ENCODE data around the gene ATP11A. TPM values are rescaled to one million over a fixed set of nuclear protein-coding genes. Genes with fewer than 3 reads are reported as not detected.

The ATP11A gene
- total RNA-seq, 2 donors from 2014 or later, result 15.8 to 19.6 TPM

GRCh38 chr13:112808377-112809140, 118.7 kb downstream of the ATP11A start:
- H3K27me3 ChIP-seq, result no peaks in the 10 kb centered on the region
- TF ChIP-seq, protein P1, sequence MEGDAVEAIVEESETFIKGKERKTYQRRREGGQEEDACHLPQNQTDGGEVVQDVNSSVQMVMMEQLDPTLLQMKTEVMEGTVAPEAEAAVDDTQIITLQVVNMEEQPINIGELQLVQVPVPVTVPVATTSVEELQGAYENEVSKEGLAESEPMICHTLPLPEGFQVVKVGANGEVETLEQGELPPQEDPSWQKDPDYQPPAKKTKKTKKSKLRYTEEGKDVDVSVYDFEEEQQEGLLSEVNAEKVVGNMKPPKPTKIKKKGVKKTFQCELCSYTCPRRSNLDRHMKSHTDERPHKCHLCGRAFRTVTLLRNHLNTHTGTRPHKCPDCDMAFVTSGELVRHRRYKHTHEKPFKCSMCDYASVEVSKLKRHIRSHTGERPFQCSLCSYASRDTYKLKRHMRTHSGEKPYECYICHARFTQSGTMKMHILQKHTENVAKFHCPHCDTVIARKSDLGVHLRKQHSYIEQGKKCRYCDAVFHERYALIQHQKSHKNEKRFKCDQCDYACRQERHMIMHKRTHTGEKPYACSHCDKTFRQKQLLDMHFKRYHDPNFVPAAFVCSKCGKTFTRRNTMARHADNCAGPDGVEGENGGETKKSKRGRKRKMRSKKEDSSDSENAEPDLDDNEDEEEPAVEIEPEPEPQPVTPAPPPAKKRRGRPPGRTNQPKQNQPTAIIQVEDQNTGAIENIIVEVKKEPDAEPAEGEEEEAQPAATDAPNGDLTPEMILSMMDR (IDR thresholded peaks at IDR 0.05), result no peak
- no peaks in the 10 kb centered on the region for H3K4me1 ChIP-seq
- H3K9ac ChIP-seq (ENCODE audit: low read depth in 2 of 2, low read length in 2 of 2), result no peak overlapping the region
- intact Hi-C loops (cut with DNase I), result no loop called here
- no peak overlapping the region for H3K27ac ChIP-seq
- H3K36me3 ChIP-seq, result no peaks in the 10 kb centered on the region
- no peaks in the 10 kb centered on the region for H3K9me3 ChIP-seq
- no peak for DNase-seq
- H3K4me3 ChIP-seq, result no peak overlapping the region

DNA sequence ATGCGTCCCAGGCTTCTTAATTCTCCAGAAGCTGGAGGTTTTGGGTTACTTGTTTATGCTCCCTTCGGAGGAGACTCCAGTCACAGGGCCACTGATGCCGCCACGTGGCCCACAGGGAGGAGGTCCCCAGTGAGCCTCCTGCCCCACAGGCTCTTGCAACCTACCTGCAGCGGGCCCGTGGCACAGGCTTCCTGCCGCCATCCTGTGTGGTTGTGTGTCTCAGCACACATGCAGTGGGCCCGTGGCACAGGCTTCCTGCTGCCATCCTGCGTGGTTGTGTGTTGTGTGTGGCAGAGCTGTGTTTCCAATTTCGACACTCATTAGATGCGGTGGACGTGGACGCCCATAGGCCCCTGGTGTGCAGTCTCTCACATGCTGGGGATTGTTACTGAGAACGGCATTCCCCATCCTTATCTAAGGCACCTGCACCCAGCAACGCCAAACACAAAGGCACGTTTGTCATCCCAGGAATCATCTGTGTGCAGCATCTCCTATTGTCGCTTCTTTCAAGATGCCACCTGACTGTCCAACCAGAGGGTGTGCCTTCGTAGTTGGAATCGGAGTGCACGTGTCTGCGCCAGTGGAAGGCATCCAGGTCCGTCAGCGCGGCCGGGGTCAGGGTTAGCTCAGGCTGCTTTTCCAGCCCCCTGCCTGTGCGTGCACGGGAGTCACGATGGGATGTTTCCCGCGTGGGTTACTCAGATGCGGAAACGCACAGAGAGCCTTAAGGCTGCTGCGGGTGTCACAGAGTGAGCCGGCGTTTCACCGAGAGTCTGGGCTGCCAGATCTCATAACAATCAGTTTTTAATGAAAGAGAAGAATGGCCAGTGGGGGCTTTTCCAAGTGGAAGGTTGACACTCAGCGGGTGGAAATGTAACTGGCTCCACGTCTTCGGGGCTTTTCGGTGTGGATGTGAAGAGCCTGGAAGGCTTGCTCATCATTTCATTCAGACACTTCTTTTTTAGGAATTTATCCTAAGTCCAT, 119.8 kb downstream of the ATP11A start:
- intact Hi-C loops (cut with DNase I), result no loop called here
- Histone ChIP-seq H3K9ac (ENCODE audit: low read depth in 2 of 2, low read length in 2 of 2) (no peak overlapping the region), H3K27ac (no peak overlapping the region), H3K9me3 (no peaks in the 10 kb centered on the region), H3K4me3 (no peak overlapping the region), H3K36me3 (no peaks in the 10 kb centered on the region), H3K27me3 (no peaks in the 10 kb centered on the region), H3K4me1 (no peaks in the 10 kb centered on the region)
- TF ChIP-seq, protein P1 (IDR thresholded peaks at IDR 0.05), result no peak
- DNase-seq, result no peak

DNA sequence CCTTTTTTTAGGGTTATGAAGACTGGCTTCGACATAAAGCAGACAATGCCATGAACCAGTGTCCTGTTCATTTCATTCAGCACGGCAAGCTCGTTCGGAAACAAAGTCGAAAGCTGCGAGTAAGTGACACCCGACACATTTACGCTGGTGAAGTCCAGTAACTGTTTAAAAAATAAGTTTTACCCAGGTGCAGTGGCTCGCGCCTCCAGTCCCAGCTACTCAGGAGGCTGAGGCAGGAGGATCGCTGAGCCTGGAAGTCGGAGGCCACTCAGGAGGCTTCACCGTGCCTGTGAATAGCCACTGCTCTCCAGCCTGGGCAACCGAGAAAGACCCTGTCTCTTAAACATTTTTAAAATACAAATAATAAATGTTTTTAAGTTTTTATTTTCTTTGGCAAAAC, 120.8 kb downstream of the ATP11A start:
- no peaks in the 10 kb centered on the region for H3K9me3 ChIP-seq
- H3K9ac ChIP-seq (ENCODE audit: low read depth in 2 of 2, low read length in 2 of 2), result no peak overlapping the region
- H3K36me3 ChIP-seq, result no peaks in the 10 kb centered on the region
- DNase-seq, result no peak
- TF ChIP-seq, protein P1 (IDR thresholded peaks at IDR 0.05), result no peak
- H3K27me3 ChIP-seq, result no peaks in the 10 kb centered on the region
- intact Hi-C loops (cut with DNase I), result no loop called here
- H3K4me3 ChIP-seq, result no peak overlapping the region
- H3K4me1 ChIP-seq, result no peaks in the 10 kb centered on the region
- no peak overlapping the region for H3K27ac ChIP-seq

- no peak overlapping the region for H3K4me3 ChIP-seq
- no peak overlapping the region for H3K27ac ChIP-seq
- no peaks in the 10 kb centered on the region for H3K4me1 ChIP-seq
- no peak overlapping the region for H3K9ac ChIP-seq (ENCODE audit: low read depth in 2 of 2, low read length in 2 of 2)
- TF ChIP-seq, protein P1 (IDR thresholded peaks at IDR 0.05), result no peak
- no peaks in the 10 kb centered on the region for H3K27me3 ChIP-seq
- no peak for DNase-seq
- H3K36me3 ChIP-seq, result no peaks in the 10 kb centered on the region
- intact Hi-C loops (cut with DNase I), result no loop called here
- no peaks in the 10 kb centered on the region for H3K9me3 ChIP-seq
These were observed 122.6 kb downstream of the ATP11A start for GRCh38 chr13:112812306-112813055.

GRCh38 chr13:112813552-112813951, 123.7 kb downstream of the ATP11A start:
- no peaks in the 10 kb centered on the region for H3K36me3 ChIP-seq
- H3K9me3 ChIP-seq, result no peaks in the 10 kb centered on the region
- H3K27ac ChIP-seq, result no peak overlapping the region
- H3K9ac ChIP-seq (ENCODE audit: low read depth in 2 of 2, low read length in 2 of 2), result no peak overlapping the region
- intact Hi-C loops (cut with DNase I), result no loop called here
- no peaks in the 10 kb centered on the region for H3K4me1 ChIP-seq
- TF ChIP-seq, protein P1 (IDR thresholded peaks at IDR 0.05), result no peak
- no peak overlapping the region for H3K4me3 ChIP-seq
- H3K27me3 ChIP-seq, result no peaks in the 10 kb centered on the region
- no peak for DNase-seq

Data from colonic mucosa (tissue), 4 donors.